CD4-positive, alpha-beta T cell treated with Interferon gamma for 1 hour (primary cell): ENCODE results near the gene COL4A2.

ENCODE experiments used
- DNase-seq: peaks from one replicate; pipeline ENCODE4 v3.0.0-alpha.2; 2020

The COL4A2 gene

DNA sequence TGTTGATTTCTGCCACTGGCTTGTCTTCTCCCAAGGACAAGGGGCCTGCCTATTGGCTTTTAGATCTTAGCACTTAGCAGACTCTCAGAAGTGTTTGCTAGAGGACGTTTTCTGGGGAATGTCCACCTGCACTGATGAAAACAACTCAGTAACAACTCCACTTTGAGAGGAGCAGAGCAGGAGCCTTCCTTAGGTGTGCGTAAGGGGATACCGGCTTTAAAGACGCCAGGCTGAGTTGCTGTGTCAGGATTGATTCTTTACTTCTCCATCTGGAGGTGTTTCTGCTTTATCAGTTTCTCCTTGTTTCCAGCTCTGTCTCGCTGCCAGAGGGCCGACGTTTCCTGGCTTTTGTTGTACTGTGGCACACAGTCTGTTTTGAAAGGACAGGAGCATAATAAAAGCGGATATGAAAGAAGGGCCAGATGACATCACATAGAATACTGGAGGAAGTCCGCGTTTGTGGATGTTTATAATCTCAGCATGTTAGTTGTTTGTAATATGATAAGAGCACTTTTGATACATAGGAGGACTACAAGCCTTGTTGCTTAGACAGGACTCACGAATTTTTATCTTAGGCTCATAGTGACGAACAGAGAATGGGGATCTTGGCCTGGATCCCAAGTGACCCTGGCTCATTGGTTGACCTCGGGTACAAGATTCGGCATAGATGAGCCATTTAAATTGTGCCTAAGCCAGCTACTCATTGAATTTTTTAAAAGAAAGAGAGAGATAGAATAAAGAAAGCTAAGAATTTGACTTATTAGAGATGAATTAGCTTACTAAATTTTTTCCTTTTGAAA lies 34.6 kb downstream of the COL4A2 start:
- DNase-seq: no peak

DNA sequence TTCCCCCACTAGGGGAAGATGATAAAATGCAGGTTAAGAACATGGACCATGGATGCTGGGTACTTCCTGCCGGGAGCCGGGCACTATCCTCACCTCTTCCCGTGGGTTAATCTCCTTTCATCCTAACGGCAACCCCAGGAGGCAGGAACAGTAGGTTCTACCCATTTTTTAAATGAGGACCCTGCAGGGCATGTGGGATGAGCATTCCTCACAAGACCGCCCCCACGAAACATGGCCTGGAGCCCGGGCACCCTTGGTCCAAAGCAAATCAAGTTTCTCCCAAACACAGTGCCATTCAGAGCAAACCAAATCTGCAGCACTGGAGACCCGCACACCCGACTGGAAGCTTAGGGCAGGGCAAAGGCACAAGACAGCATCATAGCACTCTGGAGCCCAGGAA lies 35.4 kb downstream of the COL4A2 start:
- DNase-seq: no peak

DNA sequence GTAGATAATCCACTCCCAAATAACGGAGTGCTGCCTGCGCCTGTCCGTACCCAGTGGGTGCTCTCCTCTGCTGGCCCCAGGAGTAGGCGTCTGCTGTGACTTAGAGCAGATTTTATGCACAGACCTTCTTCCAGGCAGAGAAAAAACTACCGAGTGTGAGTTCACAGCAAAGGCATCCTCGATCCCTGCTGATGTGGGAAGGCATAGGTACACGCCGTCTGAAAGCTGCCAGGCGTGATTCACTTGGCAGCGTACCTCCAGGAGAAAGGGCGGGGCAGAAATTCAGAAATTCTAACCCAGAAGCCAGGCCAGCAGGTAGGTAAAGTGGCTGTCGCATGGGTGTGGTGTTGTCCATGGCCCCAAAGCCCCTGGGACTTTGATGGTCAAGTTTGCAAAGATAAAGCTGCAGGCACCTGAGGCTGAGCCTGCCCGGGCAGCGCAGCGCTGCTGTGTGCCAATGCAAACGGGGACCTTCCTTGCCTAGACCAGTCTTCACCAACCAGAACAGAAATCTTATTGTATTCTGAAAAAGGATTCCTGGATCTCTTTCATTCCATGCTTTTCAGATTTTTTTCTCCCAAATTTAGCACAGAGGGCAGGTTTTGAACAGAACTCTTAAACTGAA lies 36.3 kb downstream of the COL4A2 start:
- no peak for DNase-seq

GRCh38 chr13:110344320-110344719 lies 37.2 kb downstream of the COL4A2 start:
- DNase-seq: no peak

DNA sequence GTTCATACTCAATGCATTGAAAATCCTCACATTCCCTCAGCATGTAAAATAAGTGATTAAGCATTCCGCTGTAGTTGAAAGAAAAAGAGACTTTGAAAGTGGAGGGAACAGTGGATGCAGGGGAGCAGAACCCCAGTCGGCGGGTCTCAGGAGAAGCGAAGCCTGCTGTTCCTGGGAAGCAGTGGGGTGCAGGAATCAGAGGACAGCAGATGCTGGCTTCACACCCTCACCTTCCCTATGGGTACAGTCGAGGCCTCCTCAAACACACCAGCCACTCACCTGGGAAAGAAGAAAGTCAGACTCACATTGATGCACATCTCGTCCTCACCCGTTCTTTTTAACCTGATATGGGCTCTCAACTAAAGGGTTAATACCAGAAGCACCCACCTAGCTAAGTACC lies 38.2 kb downstream of the COL4A2 start:
- no peak for DNase-seq

GRCh38 chr13:110345701-110346100 lies 38.6 kb downstream of the COL4A2 start:
- DNase-seq: no peak

DNA sequence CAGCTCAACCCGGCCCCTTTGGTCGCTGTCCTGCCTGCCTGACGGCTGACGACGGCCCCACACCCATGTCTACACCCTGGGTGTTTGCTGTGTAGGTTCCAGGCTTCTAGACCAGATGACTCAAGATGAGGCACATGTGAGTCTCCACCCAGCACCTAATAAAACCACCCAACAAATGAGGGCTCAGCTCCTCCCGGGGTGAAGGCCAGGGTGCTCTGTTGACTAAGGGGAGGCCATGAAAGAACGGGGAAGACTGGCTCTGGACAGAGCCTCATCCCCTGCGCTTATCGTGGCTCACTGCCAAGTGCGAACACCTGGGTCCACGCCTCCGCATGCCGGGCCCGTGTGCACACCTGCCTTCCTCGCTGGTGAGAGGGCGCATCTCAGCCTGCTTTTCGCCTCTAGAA lies 39.6 kb downstream of the COL4A2 start:
- DNase-seq: no peak

DNA sequence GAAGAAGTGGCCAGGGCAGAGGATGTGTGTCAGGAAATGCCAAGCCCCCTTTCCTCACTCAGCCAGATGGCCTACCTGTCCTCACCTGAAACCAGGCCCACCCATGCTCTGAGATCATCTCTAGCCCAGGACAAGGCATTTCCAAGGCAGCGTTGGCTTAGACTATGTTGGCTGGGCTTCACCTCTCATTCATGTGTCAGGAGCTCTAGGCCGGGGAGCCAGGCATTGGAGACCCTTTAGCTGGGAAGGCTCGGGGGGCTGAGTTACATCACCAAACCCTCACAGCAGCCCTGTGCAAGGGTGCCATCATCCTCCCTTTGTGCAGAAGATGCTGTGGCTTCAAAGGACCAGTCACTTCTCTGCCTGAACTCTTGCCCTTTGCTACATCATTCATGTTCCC lies 40.0 kb downstream of the COL4A2 start:
- DNase-seq: no peak

DNA sequence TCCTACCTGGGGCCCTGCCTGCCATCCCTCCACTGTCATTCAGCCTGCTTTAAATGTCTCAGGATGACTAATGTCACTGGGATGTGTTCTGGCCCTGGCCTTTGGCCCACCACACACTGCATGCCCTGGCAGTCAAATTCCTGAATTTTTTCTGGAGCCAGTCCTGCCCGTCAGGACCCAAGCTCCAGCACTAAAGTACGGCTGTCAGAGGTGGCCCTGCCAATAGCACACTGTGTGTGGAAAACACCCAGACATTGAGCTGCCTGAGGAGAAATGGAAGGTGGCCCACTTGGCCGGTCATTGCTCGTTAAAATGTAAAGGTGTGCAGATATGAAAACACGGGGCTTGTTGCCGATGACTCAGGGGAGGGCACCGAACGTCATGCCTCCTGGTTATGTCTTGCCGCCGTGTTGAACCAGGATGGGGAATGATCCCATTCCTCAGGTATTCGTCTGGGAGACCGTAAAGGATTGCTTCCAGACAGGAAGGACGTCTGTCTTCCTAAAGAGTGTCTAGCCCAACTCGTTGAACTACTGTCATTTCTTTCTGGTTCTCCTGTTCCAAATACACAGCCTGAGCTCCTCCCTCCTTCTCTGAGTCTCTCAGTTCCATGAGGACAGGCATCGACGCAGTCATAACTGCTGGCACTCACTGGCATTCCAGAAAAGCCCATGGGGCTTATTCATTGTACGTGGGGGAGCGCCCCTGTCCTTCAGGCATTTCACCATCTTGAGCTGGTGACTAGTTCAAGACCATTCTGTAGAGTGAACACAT lies 40.6 kb downstream of the COL4A2 start:
- DNase-seq: no peak

DNA sequence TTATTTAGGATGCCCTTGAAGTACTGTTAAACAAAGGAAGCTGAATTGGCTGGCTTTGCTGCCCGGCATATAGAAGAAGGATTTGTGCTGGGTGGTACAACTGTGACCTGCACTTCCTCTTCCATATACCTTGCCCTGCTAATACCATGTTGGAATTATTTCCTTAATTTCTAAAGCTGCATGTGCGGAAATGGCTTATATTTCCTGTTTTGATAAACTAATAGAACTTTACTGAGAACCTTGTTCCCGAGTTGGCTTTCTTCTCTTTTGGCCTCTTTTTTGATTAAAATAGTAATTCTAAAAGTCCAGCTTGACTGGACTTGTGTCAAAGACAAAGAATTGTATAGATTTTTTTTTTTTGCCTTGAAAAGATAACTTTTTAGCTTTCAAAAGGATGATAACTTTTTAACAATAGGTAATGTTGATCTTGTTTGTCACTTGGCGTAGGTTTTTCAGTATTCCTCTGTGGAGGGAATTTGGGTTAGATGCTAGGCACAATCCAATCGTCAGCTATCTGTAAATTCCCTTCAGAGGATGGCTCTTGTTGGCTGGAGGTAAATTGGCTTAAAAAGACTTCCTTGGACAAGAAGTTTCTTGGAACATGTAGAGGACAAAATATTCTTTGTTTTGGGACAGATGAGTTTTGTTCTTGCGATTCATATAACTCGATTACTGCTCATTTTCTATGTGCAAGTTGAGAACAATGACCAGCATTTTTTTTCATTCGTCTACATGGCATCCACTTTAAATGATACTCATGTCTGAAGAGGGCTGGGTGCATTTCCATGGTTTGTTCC lies 41.4 kb downstream of the COL4A2 start:
- DNase-seq: no peak

- no peak for DNase-seq
Observed at GRCh38 chr13:110349239-110349638, 42.2 kb downstream of the COL4A2 start.

DNA sequence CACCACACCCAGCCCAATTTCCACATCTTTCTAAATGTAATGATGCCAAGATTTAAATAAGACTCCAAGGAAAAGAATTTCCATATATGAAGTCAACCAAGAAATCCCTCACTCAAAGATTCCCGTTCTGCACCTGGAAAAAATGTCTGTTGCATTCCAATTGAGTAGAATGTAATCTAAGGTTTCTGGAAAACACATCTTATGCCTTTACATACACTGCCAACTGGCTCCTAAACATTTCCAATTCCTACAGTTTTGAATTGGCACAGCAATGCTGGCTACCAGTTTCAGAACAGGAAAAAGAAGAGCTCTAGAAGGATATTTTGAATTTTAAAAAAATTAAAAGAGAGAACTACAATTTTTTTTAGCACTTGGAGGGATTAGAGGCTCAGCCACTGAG lies 43.0 kb downstream of the COL4A2 start:
- DNase-seq: no peak

DNA sequence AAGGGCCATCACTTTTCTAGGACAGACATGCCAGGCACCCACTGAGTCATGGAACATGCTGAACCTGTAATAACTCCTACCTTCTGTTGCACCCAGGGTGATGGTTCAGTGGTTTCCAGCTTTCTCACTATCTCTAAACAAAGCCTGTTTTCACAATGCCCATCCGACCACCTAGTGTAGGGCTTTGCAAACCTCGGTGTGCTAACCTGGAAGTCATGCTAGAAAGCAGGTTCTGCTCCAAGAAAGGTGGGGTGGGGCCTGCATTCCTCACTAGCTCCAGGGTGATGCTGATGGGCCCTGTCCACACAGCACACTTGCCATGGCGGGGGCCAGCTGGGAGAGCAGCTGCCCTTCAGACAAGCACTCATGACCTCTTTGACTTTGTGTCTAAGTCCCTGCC lies 43.4 kb downstream of the COL4A2 start:
- DNase-seq: no peak

DNA sequence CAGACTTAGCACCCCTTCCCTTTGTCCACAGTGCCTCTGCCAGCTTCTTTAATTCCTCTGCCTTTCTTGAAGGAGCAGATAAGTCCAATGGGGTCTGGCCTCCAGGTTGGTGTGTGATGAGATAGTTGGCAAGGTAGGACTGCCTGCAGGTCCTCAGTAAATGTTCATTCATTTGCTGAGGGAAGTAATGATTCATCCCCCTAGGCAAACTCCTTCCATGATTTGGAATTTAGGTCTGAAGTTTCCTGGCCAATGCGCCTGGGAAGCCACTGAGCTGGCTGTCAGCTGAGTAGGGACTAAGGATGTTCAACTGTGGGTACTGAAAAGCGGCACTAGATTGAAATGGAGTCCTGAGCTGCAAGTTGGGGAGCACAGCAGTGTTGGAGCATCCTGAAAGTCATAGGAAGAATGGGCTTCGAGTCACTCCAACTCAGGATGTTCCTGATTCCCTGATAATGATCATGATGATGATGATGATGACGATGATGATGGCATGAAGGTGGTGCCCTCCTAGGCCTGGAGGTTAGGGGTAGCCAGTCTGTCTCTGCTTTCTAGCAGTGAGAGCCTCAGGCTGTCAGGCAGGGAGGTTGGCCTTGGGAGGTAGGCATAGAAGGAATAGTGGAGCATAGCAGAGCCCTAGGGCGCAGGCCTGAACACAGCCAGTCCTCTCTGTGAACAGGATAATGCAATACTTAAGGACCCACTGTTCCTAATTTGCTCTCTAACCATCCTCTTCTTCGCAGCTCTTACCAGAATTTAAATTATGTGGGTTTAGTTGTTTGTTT lies 44.7 kb downstream of the COL4A2 start:
- DNase-seq: no peak

DNA sequence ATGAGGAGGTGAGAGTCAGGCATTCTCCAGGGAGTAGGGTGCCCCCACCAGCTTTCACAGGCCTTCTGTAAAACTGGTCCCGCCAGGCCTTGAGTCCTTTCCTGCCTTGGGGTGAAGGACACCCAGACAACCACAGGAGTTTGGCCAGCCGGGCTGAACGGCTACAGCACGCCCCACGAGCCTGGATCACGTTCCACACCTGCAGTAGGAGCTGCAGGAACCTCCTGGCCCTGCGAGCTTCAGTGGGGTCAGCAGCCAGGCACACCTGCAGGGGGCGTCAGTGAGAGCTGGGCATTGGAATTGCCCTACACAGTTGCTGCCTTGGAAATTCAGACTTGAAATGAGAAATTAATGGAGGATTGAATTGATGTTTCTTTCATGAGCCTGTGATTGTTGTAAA lies 45.7 kb downstream of the COL4A2 start:
- DNase-seq: no peak

DNA sequence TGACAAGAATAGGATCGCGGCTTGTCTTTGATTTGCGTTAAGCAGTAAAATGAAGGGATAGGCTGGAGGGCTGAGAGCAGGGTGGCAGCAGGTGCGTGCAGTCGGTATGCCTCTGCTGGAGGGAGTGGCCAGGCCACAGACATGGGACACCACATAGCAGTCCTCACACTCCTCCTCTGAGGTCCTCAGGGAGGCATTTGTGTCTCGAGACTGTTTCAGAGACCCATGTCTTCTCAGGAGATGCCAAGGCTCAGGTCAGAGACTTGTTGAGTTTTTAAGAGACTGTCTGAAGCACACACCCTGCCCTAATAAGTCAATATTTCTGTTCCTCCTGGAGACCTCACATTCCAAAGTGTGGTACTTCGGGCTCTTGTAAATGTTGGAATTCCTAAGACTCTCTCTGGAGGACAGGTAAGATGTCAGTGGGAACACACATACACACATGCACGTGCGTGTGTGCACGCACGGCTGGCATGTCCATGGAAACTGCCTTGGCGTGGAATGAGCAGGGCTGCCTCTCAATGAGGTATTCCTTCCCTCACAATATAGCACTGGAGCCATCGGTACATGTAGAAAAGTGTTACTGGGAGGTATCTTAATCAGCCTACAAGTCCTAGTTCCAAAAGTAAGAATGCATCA lies 46.4 kb downstream of the COL4A2 start:
- DNase-seq: no peak

- no peak for DNase-seq
Observed at GRCh38 chr13:110354123-110354627, 47.1 kb downstream of the COL4A2 start.

DNA sequence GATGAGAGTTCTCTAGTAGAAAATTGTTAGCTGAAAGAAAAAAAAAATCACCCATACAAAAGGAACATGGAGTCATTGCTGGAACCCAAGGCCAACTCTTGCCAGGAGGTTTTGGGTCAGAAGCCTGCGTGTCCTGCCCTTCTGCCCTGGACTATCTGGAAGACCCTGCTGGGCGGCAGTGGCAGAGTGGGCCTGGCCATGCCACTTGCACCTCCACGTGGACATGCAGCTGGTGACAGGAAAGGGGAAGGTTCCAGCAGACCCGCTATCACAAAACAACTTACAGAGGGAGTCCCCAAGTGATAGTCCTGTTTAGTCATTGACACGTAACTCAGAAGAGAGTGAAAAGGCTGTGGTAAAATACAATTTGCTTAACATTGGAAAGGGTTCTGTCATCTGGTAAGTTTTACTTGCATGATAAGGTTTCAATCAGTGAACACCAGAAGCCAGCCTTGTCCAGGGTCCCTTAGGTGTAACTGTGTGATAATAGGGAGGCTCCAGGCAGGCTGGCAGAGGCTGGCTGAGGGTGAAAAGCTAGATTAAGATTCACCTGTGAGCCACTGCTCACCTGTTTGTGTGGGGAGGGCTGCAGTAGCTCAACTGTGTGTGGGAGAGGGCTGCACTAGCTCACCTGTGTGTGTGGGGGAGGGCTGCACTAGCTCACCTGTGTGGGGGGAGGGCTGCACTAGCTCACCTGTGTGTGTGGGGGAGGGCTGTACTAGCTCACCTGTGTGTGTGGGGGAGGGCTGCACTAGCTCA lies 47.8 kb downstream of the COL4A2 start:
- no peak for DNase-seq

GRCh38 chr13:110356362-110356761 lies 49.3 kb downstream of the COL4A2 start:
- DNase-seq: no peak

DNA sequence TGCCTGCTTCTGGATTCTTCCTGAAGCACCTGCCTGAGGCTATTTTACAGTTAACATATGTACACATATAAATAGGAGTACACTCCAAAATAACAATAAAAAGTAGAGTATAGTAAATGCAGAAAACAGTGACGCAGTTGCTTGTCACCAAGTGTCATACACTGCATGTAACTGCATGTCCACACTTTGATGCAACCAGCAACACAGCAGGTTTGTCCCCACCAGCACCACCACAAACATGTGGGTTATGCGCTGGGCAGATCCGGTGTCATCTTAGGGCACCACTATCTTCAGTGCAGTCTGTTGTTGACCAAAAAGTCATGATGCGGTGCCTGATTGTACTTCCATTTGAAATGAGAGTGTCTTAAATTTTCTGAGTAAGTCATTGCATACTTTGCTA lies 51.3 kb downstream of the COL4A2 start:
- DNase-seq: no peak

DNA sequence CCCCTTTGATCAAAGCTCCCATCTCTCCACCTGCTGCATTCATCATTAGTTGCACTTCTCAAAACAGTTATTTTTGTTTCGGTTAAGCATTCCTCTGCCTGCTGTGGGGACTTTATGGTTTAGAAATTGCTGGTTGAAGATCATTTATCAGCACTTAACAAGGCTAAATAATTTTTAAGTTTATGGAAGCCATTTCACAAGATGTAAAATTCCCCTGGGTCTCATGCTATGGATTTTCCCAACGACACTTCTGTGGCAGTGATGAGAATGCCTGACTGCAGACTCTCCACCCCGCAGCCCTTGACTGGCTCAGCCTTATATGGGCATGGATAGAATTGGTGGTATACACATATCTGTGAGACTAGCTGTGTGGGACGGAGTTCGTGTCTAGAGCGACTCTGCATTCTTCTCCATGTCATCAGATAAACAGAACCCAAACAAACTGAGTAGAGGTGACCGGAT lies 52.8 kb downstream of the COL4A2 start:
- no peak for DNase-seq
